Right atrium auricular region (tissue), 2 donors: ENCODE results near the gene KCNMB2. TPM values are rescaled to one million over a fixed set of nuclear protein-coding genes. Genes with fewer than 3 reads are reported as not detected.

Experiments
- DNase-seq: peaks from one replicate; pipeline ENCODE4 v3.0.0-alpha.2; 2019; ENCODE audit warnings: low spot score
- H3K27ac ChIP-seq, 2 donors: fragments of 200-600 bp; sonication (generic); 1 replicate in 1 of 2; 2 replicates in 1 of 2; pipeline ENCODE4 v1.5.1; 2016 to 2019
- H3K27me3 ChIP-seq, 2 donors: fragments of 200-600 bp; sonication (generic); one replicate each; pipeline versions ENCODE4 v1.5.1 to v1.6.0; 2017 to 2019
- H3K36me3 ChIP-seq: fragments of 200-600 bp; sonication (generic); one replicate; pipeline ENCODE4 v1.5.1; 2016
- H3K4me1 ChIP-seq, 2 donors: fragments of 200-600 bp; sonication (generic); one replicate each; pipeline versions ENCODE4 v1.5.1 to v1.6.0; 2017 to 2019
- H3K4me3 ChIP-seq, 2 donors: fragments of 200-600 bp; sonication (generic); 1 replicate in 1 of 2; 2 replicates in 1 of 2; pipeline ENCODE4 v1.5.1; 2017 to 2019; ENCODE audit warnings: mild to moderate bottlenecking in 1 of 2, moderate library complexity in 1 of 2
- H3K9me3 ChIP-seq, 2 donors: fragments of 200-600 bp; sonication (generic); one replicate each; pipeline ENCODE4 v1.5.1; 2019
- CTCF ChIP-seq, 2 donors: fragments of 200-600 bp; sonication (generic); IDR thresholded peaks; one replicate each; pipeline ENCODE4 v1.5.1; 2019; ENCODE audit warnings: antibody characterized with exemption in 2 of 2
- total RNA-seq, 2 donors: library from RNA; depleted of rRNA; stranded (reverse); fragments of >200 nt; gene quantifications; one replicate each; pipeline ENCODE4 v1.1.0, GENCODE V29; 2016

The KCNMB2 gene
- total RNA-seq, 2 donors from 2014 or later, result 2.8 to 18.2 TPM

- H3K9me3 ChIP-seq, result no peaks in the 10 kb centered on the region
- no peaks in the 10 kb centered on the region for H3K36me3 ChIP-seq
- no peaks in the 10 kb centered on the region for H3K27me3 ChIP-seq
- no peak for DNase-seq
- H3K27ac ChIP-seq, result no peak overlapping the region
- no peaks in the 10 kb centered on the region for H3K4me1 ChIP-seq
- H3K4me3 ChIP-seq, result no peak overlapping the region
- no peak for TF ChIP-seq CTCF (IDR thresholded peaks at IDR 0.05)
Measured at GRCh38 chr3:178602856-178603255, 66.6 kb downstream of the KCNMB2 start.

- Histone ChIP-seq H3K9me3 (peaks cover 0 to 2% of the 10 kb centered on the region in 2 donors), H3K27ac (no peak overlapping the region), H3K27me3 (no peaks in the 10 kb centered on the region), H3K4me3 (no peak overlapping the region), H3K36me3 (no peaks in the 10 kb centered on the region), H3K4me1 (no peaks in the 10 kb centered on the region)
- TF ChIP-seq CTCF (IDR thresholded peaks at IDR 0.05), result no peak
- DNase-seq, result no peak
Measured at GRCh38 chr3:178603735-178604134, 67.5 kb downstream of the KCNMB2 start.

- no peaks in the 10 kb centered on the region for H3K36me3 ChIP-seq
- no peaks in the 10 kb centered on the region for H3K9me3 ChIP-seq
- DNase-seq, result no peak
- H3K4me1 ChIP-seq, result peaks cover 0 to 7% of the 10 kb centered on the region in 2 donors
- H3K4me3 ChIP-seq, result peak overlapping the region; percentile 13 to 29
- H3K27ac ChIP-seq, result peak overlapping the region; percentile 37 to 70
- H3K27me3 ChIP-seq, result no peaks in the 10 kb centered on the region
- no peak for TF ChIP-seq CTCF (IDR thresholded peaks at IDR 0.05)
Measured at GRCh38 chr3:178618197-178618596, 82.0 kb downstream of the KCNMB2 start.

GRCh38 chr3:178618896-178619295 lies 82.7 kb downstream of the KCNMB2 start:
- no peak for DNase-seq
- Histone ChIP-seq H3K27ac (peak overlapping the region; percentile 37 to 70), H3K36me3 (no peaks in the 10 kb centered on the region), H3K4me3 (peak overlapping the region in 1 of 2 donors; percentile 29), H3K9me3 (no peaks in the 10 kb centered on the region), H3K4me1 (peaks cover 0 to 12% of the 10 kb centered on the region in 2 donors), H3K27me3 (no peaks in the 10 kb centered on the region)
- no peak for TF ChIP-seq CTCF (IDR thresholded peaks at IDR 0.05)

GRCh38 chr3:178623666-178624255 lies 87.5 kb downstream of the KCNMB2 start:
- peak overlapping the region; percentile 49 to 55 for H3K27ac ChIP-seq
- H3K4me3 ChIP-seq, result no peak overlapping the region
- TF ChIP-seq CTCF (IDR thresholded peaks at IDR 0.05), result no peak
- peaks cover 0 to 11% of the 10 kb centered on the region in 2 donors for H3K4me1 ChIP-seq
- no peaks in the 10 kb centered on the region for H3K36me3 ChIP-seq
- DNase-seq, result no peak
- no peaks in the 10 kb centered on the region for H3K27me3 ChIP-seq
- H3K9me3 ChIP-seq, result no peaks in the 10 kb centered on the region

- Histone ChIP-seq H3K9me3 (no peaks in the 10 kb centered on the region), H3K4me3 (no peak overlapping the region), H3K27me3 (no peaks in the 10 kb centered on the region), H3K4me1 (peaks cover 0 to 6% of the 10 kb centered on the region in 2 donors), H3K36me3 (no peaks in the 10 kb centered on the region), H3K27ac (peak overlapping the region in 1 of 2 donors; percentile 49)
- no peak for DNase-seq
- no peak for TF ChIP-seq CTCF (IDR thresholded peaks at IDR 0.05)
Measured at GRCh38 chr3:178624276-178624675, 88.0 kb downstream of the KCNMB2 start.
